CMK (cell line): ENCODE measurements around the gene CNN1.
A peak's percentile ranks its signal among the peaks of the same experiment; 100 is the strongest.
"Not testable (repeated sequence)": the region's sequence is repeated elsewhere in the genome, so short reads cannot be mapped to it uniquely, and the experiment has no call there.

Source experiments
- DNase-seq: peaks from one replicate; pipeline ENCODE4 v3.0.0-alpha.2; 2010; ENCODE audit warnings: low read depth

Gene CNN1

GRCh38 chr19:11566164-11566563, 27.5 kb downstream of the CNN1 start:
- DNase-seq, result no peak

- DNase-seq, result no peak
Observed at GRCh38 chr19:11570039-11570462, 31.4 kb downstream of the CNN1 start.

- not testable (repeated sequence) for DNase-seq
Observed at GRCh38 chr19:11573354-11573753, 34.7 kb downstream of the CNN1 start.

- DNase-seq, result not testable (repeated sequence)
Observed at GRCh38 chr19:11573763-11574162, 35.1 kb downstream of the CNN1 start.

- no peak for DNase-seq
Observed at GRCh38 chr19:11574689-11575088, 36.0 kb downstream of the CNN1 start.

GRCh38 chr19:11576227-11576626, 37.6 kb downstream of the CNN1 start:
- DNase-seq, result no peak

- no peak for DNase-seq
Observed at GRCh38 chr19:11577451-11578257, 39.0 kb downstream of the CNN1 start, which contains the start of gene ACP5. TSS of gene ACP5 (minus strand) at chr19:11577645. CDS start at chr19:11577317, 328 bp downstream.

- peak; percentile 97 for DNase-seq
Observed at GRCh38 chr19:11578258-11579142, 39.8 kb downstream of the CNN1 start.

- no peak for DNase-seq
Observed at GRCh38 chr19:11580116-11580515, 41.5 kb downstream of the CNN1 start.

GRCh38 chr19:11581740-11582139, 43.1 kb downstream of the CNN1 start:
- no peak for DNase-seq

- DNase-seq, result no peak
Observed at GRCh38 chr19:11586331-11586730, 47.7 kb downstream of the CNN1 start.

GRCh38 chr19:11587302-11587974, 48.8 kb downstream of the CNN1 start:
- no peak for DNase-seq

GRCh38 chr19:11587975-11588631, 49.5 kb downstream of the CNN1 start:
- DNase-seq, result no peak

GRCh38 chr19:11594084-11594483, 55.4 kb downstream of the CNN1 start:
- DNase-seq, result no peak

- no peak for DNase-seq
Observed at GRCh38 chr19:11596156-11596555, 57.5 kb downstream of the CNN1 start.

GRCh38 chr19:11597202-11598102, 58.8 kb downstream of the CNN1 start, which contains the start of gene ZNF627:
TSS of gene ZNF627 (plus strand) at chr19:11597483. CDS start at chr19:11597628, 145 bp downstream.
- peak; percentile 95 for DNase-seq

GRCh38 chr19:11598103-11598483, 59.4 kb downstream of the CNN1 start:
- DNase-seq, result no peak

- DNase-seq, result no peak
Observed at GRCh38 chr19:11598746-11599145, 60.1 kb downstream of the CNN1 start.

GRCh38 chr19:11599704-11600103, 61.1 kb downstream of the CNN1 start:
- DNase-seq, result not testable (repeated sequence)
